Measurements from ENCODE around the gene STAT6. TPM values are rescaled to one million over a fixed set of nuclear protein-coding genes. Genes with fewer than 3 reads are reported as not detected.

STAT6 gene
- total RNA-seq, 1 experiment from 2014 or later, result 44.2 TPM

DNA sequence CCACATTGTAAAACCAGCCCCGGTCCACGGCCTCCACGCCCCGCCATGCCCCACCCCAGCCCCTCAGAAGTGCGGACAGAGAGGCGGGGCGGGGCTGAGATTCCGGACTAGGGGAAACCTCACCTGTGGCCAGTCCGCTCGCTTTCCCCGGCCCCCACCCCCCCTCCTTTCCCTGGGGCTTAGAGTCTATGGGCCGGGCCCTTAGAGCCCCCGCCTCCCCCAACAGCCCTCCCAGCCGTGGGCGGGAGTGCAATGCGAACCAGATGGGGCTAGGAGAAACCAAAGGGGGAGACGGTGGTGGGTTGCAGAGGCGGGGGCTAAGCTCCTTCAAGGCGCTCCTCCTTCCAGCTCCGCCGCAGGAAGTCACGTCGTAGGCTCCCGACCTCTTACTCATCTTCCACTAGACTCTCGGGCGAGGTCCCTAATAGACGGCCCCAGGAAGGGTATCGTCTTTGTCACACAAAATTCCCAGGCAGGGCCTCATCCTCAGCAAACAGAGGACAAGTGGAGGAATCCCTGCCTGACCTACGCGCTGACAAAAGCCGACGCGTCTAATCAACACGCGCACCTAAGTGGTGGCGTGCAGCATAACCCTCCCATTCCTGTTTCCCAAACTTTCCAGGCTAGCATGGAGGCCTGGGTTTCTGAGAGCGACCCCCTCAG is 23.3 kb downstream of the STAT6 start:
- H3K9me3 ChIP-seq, result no peaks in the 10 kb centered on the region
- DNase-seq, result peak; percentile 81 to 94
- TSS peak; percentile 93 for BruUV-seq (replicated peaks)
- Mint-ChIP-seq H3K4me3 (ENCODE audit: unreplicated experiment) (peak overlapping the region; percentile 78), H3K9me3 (ENCODE audit: unreplicated experiment) (no peaks in the 10 kb centered on the region), H3K27me3 (ENCODE audit: insufficient read depth, unreplicated experiment) (no peaks in the 10 kb centered on the region), H3K27ac (ENCODE audit: unreplicated experiment) (peak overlapping the region; percentile 98), H3K36me3 (ENCODE audit: insufficient read depth, unreplicated experiment) (peaks cover 24% of the 10 kb centered on the region), H3K4me1 (ENCODE audit: low read depth, unreplicated experiment) (peaks cover 31% of the 10 kb centered on the region)
- TF ChIP-seq, protein P1, sequence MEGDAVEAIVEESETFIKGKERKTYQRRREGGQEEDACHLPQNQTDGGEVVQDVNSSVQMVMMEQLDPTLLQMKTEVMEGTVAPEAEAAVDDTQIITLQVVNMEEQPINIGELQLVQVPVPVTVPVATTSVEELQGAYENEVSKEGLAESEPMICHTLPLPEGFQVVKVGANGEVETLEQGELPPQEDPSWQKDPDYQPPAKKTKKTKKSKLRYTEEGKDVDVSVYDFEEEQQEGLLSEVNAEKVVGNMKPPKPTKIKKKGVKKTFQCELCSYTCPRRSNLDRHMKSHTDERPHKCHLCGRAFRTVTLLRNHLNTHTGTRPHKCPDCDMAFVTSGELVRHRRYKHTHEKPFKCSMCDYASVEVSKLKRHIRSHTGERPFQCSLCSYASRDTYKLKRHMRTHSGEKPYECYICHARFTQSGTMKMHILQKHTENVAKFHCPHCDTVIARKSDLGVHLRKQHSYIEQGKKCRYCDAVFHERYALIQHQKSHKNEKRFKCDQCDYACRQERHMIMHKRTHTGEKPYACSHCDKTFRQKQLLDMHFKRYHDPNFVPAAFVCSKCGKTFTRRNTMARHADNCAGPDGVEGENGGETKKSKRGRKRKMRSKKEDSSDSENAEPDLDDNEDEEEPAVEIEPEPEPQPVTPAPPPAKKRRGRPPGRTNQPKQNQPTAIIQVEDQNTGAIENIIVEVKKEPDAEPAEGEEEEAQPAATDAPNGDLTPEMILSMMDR (IDR thresholded peaks at IDR 0.05; ENCODE audit: insufficient read depth in 1 of 2, low read depth in 1 of 2, low read length in 1 of 2, severe bottlenecking in 1 of 2, unreplicated experiment in 1 of 2), result no peak
- H3K4me3 ChIP-seq (ENCODE audit: low read depth, low read length), result peak overlapping the region; percentile 76
- peaks cover 20% of the 10 kb centered on the region for H3K4me1 ChIP-seq
- H3K27me3 ChIP-seq (replicated peaks; ENCODE audit: control insufficient read depth, insufficient read depth, low read length), result no peaks in the 10 kb centered on the region
- ChIA-PET CTCF (interaction anchor here (0.7 to 4.4 kb wide), 5 partner anchors 9 to 40 kb away, joined by 3 to 35 read pairs (median 13); partner anchors contain the start of genes NEMP1 and STAT6), POLR2A (interaction anchor here (0.6 to 4.4 kb wide), 8 partner anchors 9 to 475 kb away, joined by 3 to 56 read pairs (median 7); partner anchors contain the start of genes NEMP1, SHMT2 and STAT6)
- peaks cover 7% of the 10 kb centered on the region for H3K36me3 ChIP-seq (ENCODE audit: control insufficient read depth, insufficient read depth, low read length)
- intact Hi-C loops (cut with micrococcal nuclease; ENCODE audit: unreplicated experiment), result loop anchor here (1.0 kb wide), 2 partner anchors 10 to 23 kb away; partner anchors contain the start of genes NEMP1 and STAT6

DNA sequence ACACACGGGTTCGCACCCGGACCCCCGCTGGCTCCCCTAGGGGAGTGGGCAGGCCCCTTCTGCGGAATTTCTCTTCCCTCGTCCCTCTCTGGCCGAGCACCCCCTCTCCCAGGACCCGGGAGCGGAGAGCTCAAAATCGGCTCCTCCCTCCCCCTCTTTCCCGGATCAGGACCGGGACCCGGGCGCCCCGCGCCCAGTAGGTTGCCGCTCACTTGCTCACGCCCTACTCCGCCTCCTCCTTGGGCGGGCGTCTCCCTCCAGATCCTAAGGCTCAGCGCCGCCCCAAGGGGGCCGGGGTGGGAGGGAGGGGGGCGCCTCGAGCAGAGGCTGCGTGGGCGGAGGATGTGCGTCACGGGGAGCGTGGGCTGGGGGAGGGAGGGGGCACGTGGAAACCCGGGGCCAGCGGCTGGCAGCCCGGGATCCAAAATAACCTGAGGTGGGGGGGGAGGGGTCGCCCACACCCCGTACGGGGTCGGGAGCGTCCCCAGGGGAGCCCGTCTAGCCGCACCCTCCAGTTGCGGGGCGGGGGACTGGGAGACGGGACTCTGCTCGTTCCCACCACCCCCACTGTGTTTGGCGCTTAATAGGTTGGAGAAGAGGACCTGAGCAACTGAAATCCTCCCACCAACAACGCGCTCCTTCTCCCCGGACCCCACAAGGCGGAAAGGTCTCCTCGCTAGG is 24.0 kb downstream of the STAT6 start:
- ChIA-PET POLR2A (interaction anchor here (0.6 to 4.4 kb wide), 7 partner anchors 8 to 142 kb away, joined by 3 to 56 read pairs (median 7); partner anchors contain the start of genes NEMP1, SHMT2 and STAT6), CTCF (interaction anchor here (0.7 to 4.4 kb wide), 5 partner anchors 8 to 40 kb away, joined by 3 to 35 read pairs (median 13); partner anchors contain the start of genes NEMP1 and STAT6)
- Histone ChIP-seq H3K9me3 (no peaks in the 10 kb centered on the region), H3K36me3 (ENCODE audit: control insufficient read depth, insufficient read depth, low read length) (peaks cover 6% of the 10 kb centered on the region), H3K27me3 (replicated peaks; ENCODE audit: control insufficient read depth, insufficient read depth, low read length) (no peaks in the 10 kb centered on the region), H3K4me1 (peaks cover 20% of the 10 kb centered on the region), H3K4me3 (ENCODE audit: low read depth, low read length) (peak overlapping the region; percentile 76)
- intact Hi-C loops (cut with micrococcal nuclease; ENCODE audit: unreplicated experiment), result loop anchor here (1.0 kb wide), 1 partner anchor 24 kb away; the partner anchor contains the start of gene STAT6
- Mint-ChIP-seq H3K9me3 (ENCODE audit: unreplicated experiment) (no peaks in the 10 kb centered on the region), H3K27me3 (ENCODE audit: insufficient read depth, unreplicated experiment) (no peaks in the 10 kb centered on the region), H3K27ac (ENCODE audit: unreplicated experiment) (peak overlapping the region; percentile 98), H3K36me3 (ENCODE audit: insufficient read depth, unreplicated experiment) (peaks cover 19% of the 10 kb centered on the region), H3K4me3 (ENCODE audit: unreplicated experiment) (peak overlapping the region; percentile 78), H3K4me1 (ENCODE audit: low read depth, unreplicated experiment) (peaks cover 31% of the 10 kb centered on the region)
- TF ChIP-seq, protein P1 (IDR thresholded peaks at IDR 0.05; ENCODE audit: insufficient read depth in 1 of 2, low read depth in 1 of 2, low read length in 1 of 2, severe bottlenecking in 1 of 2, unreplicated experiment in 1 of 2), result no peak
- no TSS peak for BruUV-seq (replicated peaks)
- DNase-seq, result peak; percentile 73 to 83

DNA sequence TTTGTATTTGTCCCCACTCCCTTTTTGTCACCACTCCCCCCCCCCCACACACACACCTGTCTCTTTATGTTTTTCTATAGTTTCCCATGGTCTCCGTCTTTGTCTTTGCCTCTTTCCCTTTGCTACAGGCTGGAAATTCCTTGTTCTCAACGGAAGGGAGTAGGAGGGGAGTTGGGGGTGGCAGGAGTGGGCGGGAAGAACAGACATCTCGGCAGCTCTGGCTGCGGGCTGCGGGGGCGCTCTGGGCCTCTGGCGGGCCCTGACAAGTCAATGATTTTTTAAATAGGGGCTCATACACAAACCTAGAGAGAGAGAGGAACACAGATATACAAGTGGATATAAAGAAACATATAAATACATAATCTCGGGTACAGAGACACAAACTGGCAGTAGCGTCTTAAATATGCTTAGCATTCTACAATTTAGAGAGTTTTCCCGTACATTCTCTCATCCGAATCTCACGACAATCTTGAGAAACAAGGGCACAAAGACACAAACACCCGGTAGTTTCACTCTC is 24.6 kb downstream of the STAT6 start:
- Histone ChIP-seq H3K36me3 (ENCODE audit: control insufficient read depth, insufficient read depth, low read length) (peaks cover 4% of the 10 kb centered on the region; the same call in 1 of the 2 replicates), H3K27me3 (replicated peaks; ENCODE audit: control insufficient read depth, insufficient read depth, low read length) (no peaks in the 10 kb centered on the region), H3K4me1 (peaks cover 20% of the 10 kb centered on the region), H3K9me3 (no peaks in the 10 kb centered on the region), H3K4me3 (ENCODE audit: low read depth, low read length) (peak overlapping the region; percentile 76)
- CTCF ChIA-PET, result interaction anchor here (2.4 to 4.4 kb wide), 4 partner anchors 8 to 41 kb away, joined by 9 to 35 read pairs (median 18); partner anchors contain the start of genes NEMP1 and STAT6
- peak; percentile 67 for DNase-seq
- H3K36me3 Mint-ChIP-seq (ENCODE audit: insufficient read depth, unreplicated experiment), result peaks cover 17% of the 10 kb centered on the region
- H3K27me3 Mint-ChIP-seq (ENCODE audit: insufficient read depth, unreplicated experiment), result no peaks in the 10 kb centered on the region
- intact Hi-C loops (cut with micrococcal nuclease; ENCODE audit: unreplicated experiment), result loop anchor here (1.0 kb wide), 1 partner anchor 25 kb away; the partner anchor contains the start of gene STAT6
- H3K27ac Mint-ChIP-seq (ENCODE audit: unreplicated experiment), result peak overlapping the region; percentile 98
- POLR2A ChIA-PET, result interaction anchor here (1.9 to 4.4 kb wide), 2 partner anchors 8 to 25 kb away, joined by 18 to 56 read pairs; partner anchors contain the start of genes NEMP1 and STAT6
- H3K9me3 Mint-ChIP-seq (ENCODE audit: unreplicated experiment), result no peaks in the 10 kb centered on the region
- H3K4me1 Mint-ChIP-seq (ENCODE audit: low read depth, unreplicated experiment), result peaks cover 31% of the 10 kb centered on the region
- peak overlapping the region; percentile 78 for H3K4me3 Mint-ChIP-seq (ENCODE audit: unreplicated experiment)
- TF ChIP-seq, protein P1 (IDR thresholded peaks at IDR 0.05; ENCODE audit: insufficient read depth in 1 of 2, low read depth in 1 of 2, low read length in 1 of 2, severe bottlenecking in 1 of 2, unreplicated experiment in 1 of 2), result peak in 1 of 2 experiments; percentile 63
- TSS peak; percentile 53 for BruUV-seq (replicated peaks)
